HG03159 (cell line): ENCODE measurements around the gene SLC41A3.
"Not testable (repeated sequence)": the region's sequence is repeated elsewhere in the genome, so short reads cannot be mapped to it uniquely, and the experiment has no call there.

ENCODE experiments used
- ATAC-seq: cut with Tn5 transposase; IDR thresholded peaks from one replicate; pipeline ENCODE4 v1.9.1; 2021; ENCODE audit warnings: mild to moderate bottlenecking, moderate library complexity; ENCODE audit not compliant: unreplicated experiment

Gene SLC41A3

DNA sequence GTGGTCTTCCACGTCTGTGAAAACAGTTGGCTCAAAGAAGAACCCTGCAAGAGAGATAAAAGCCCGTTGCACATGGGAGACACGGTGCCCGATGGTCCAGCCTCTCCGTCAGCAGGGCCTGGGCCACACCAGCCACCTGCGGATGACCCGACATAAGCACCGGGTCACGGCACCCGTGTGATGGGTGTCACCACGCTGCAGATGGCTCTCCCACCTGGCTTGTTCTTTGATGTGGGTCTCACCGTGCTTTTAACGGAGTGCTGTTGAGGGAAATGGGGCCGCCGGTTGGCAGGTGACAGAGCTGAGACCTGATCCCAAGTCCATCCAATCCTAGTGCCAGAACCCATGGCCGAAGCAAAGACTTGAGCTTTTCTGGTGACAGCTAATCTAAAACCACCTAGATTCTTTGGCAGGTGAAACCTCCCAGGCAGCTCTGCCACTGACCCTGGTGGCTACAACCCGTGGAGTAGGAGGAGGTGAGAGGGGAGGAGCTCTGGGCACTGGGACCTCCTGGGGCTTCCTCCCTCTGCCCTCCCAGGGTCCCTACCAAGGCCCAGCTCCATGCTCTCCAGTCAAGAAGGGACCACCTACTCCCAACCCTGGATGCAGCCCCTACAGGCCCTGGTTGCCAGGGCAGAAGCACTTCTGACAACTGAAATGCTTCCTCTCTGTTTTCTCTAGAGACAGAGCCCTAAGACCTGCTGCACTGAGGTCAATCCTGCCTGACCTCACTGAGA lies 23.4 kb upstream of the SLC41A3 start:
- no peak for ATAC-seq

DNA sequence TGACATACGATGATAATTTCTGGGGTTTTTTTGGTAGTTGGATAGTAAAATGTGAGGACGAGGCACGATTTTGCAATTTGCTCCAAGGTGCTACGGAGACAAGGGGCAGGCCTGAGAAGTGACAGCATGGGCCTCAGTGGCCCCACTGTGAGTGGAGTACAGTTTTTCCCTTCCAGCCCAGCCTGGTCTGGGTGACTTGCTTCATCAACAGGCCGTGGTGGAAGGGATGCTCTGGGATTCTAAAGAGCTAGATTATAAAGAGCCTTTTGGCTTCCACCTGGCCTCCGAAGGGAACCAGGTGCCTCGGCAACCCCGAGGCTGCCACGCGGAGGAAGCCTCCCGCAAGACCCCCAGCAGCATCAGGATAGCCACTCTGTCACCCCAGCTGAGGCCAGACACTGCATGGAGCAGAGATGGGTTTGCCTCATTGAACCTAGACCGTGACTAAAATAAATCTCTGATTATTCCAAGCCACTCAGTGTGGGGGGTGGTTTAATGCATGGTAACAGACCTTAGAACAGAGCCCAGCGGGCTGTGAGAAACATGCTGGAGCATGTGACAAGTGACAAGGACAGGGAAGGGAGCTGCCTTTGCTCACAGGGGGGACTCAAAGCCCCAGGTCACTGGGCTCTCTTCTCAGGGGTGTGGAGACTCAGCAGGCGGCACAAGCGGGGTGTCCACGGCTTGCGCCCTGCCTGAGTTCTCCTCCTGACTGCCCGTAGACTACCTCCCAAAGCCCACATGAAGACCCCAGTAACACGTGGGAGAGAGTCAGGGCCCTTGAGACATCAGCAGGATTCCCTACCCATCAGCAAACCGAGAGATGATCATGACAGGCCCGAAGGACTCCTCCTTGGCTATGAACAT lies 22.6 kb upstream of the SLC41A3 start:
- no peak for ATAC-seq

DNA sequence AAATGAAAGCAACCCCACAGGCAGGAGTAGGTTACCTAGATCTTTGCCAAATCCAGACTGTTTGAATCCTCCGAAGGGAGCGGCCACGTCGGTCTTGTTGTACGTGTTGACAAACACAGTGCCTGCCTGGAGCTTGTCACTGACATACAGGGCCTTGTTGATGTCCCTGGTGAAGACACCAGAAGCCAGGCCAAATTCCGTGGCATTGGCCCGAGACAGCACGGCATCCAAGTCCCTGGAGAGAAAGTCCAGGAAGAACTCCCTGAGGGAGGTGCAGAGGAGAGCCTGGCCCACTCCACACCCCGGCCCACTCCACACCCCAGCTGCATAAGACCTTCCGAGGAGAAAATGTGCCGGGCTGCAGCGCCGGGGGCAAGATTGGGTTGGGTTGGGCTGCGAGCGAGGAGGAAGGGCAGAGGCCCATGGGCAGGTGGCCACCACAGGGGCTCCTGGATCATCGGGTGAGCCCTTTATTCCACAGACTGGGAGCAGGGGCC lies 21.8 kb upstream of the SLC41A3 start:
- no peak for ATAC-seq

DNA sequence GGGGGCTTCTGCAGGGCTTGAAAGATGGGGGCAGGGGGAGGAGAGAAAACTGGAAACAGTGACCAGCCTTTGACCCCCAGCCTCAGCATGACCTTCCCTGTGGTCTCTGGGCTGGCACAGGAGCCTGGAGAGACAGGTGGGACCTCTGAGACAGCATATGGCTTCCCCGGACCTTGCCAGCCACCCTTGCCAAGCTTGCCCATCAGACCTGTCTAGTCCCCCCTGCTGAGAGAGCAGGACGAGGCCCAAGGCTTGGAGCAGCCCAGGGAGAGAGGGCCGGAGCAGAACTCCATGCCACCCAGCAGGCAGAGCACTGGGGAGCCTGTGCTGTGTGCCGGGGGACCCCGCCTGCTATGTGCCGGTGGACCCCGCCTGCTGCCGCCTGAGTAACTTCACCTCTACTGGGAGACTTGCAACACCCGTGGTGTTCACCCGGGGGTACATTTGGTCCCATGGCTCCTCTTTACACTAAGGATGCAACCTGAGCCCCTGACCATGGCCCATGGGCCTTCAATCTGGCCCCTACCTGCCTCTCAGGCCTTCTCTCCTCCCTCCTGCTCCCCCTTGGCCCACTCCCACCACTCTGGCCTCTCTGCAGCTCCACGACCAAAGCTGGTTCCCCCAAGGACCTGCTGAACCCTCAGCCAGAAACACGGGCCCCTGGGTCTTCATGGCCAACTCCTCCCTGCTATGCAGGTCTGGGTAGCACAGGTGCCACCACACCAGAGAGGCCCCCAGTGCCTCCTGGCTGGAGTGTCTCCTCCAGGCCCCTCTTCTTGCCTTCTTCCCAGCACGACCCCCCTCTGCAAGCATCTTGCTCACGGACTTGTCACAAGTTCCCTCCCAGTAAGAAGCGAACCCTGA lies 21.1 kb upstream of the SLC41A3 start:
- ATAC-seq: no peak

DNA sequence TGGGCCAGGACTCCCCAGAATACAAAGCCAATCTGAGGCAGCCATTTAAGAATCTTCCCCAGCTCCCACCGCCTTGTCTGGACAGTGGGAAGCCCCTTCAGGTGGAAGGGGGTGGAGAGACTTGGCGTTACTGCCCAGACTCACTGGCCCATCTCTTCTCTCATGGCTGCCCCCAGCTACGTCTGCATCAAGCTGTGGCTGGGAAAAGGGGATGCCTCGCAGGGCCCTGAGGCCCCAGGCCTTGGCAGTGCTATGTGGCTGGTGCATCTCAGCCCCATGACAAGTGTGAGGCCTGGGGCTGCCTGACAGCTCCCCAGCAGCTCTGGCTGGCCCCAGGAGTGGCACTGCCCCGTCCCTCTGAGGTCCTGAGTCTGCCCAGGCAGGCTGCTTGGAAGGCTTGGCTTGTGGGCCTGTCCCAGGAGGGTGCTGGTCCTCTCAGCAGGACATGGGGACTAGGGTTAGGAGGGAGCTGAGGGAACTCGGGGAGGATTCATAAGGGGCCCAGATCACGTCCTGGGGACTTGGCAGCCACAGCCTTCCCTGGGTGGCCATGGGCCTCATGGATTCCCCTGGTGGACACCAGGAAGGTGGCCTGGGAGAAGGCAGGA lies 20.2 kb upstream of the SLC41A3 start:
- no peak for ATAC-seq

DNA sequence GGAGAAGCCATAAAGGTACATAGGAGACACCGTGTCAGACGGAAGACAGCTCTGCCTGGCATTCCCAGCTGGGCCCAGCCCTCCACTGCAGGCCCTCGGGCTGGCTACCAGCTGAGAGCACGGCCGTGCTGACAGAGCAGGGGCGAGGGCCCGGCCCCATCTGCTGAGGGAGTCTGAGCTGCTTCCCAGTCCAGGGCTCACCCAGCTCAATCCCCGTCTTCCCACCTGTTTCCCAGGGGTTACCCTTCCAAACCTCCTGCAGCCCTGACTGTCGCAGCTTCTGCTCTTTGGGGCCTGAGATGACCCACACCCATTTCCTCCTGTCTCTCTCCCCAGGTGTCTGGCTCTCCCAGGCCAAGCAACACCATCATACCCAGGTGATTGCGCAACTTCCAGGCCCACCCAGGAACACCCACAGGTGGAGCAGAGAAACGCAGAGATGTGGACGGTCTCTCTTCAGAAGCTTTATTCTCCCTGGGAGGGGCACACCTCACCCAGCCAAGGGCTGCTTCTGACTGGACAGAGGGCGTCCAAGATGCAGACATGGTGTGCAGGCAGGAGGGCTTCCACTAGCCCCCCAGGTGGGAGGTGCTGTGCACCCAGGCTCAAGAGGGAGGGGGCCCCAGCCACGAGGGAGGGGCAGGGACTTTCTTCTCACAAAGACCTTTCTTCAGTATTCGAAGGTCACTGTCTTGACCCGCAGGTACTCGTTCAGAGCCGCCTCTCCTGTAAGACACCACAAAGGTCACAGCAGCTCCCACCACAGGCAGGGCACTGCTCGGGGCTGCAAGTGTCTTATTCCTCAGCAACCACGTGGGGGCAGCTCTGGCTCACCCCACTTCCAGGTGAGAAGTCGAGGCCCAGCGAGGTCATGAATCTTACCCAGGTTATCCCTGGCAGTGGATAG lies 19.4 kb upstream of the SLC41A3 start:
- ATAC-seq: no peak

DNA sequence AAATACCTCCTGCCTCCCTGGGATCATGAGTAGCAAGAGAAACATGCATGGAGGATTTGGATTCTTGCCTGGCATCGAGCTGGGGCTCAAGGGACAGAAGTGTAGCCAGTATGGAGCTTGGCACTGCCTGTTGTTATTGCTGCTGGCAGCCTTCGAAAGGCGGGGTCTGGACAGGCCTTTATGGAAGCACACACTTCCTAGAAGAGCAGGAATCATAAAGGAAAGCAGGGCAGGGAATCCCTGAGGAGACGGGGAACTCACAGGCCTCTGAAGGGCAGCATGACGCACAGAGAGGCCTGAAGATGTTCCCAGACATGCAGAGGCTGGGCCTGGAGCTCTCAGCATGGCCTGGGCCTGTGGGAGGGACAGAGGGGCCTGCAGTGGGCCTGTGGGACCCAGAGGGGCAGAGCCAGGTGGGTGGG lies 18.6 kb upstream of the SLC41A3 start:
- ATAC-seq: no peak

DNA sequence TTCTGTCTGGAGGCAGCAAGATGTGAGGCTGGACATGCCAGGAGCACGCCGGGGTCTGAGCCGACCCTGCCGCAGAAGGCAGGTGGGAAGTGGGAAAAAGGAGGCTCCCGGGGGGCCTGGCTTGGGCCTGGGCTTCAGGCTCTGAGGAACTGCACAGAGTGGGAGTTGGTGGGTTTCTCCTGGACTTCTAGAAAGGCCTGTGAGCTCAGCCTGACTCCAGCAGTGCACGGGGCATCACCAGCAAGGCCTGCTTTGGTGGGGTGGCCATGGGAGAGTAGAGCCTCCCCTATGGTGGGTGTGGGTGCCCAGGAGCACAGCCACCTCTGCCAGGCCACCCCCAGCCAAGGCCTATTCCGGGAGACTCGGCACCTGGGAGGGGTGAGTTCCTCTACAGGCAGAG lies 18.1 kb upstream of the SLC41A3 start:
- no peak for ATAC-seq

DNA sequence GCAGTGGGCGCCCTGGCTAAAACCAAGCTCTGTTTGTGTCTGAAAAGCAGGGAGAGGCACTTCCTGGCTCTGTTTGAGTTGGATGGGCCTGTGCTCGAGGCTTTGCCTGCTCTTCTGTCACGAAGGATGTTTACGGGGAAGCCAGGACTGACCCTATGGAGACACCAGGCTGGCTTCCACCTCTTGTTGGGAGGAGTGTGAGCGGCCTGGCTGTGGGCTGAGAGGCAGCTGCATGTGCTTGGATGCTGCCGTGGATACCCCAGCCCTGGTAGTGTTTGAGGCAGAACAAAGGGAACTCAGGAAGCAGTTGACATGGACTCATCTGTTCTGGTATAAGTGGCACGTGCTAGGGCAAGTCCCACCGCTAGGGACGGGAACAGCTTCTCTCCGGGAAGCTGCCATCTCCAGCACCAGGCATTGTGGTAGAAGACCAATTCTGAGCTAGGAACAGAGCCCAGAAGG lies 17.6 kb upstream of the SLC41A3 start:
- ATAC-seq: no peak

DNA sequence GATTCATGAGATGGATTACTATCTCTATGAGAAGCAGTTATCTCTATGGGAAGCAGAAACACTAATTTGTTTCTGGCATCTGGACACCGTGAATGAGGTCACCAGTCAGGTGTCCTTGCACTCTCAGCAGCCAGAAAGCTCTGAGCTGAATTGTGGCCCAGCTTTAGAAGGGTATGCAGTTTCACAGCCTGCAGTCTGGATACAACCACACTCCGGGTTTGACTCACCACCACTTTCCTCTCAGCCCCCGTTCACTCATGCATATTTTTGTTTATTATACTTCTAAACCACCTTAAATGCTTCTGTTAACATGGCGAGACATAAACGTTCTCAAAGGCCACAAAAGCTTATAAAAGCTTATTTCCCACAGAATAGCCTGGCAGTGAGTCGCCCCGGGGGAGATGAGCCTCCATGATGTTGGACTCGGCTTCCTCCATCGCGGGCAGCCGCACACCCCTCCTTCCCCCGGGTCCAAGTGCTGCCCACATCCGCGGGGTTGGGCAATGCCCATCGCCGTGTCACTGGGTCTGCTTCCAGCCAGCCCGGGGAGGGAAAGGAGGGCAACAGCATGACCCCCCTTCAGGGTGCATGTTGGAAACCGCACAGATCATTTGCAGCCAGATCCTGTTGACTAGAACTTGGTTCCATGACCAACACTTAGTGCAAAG lies 16.8 kb upstream of the SLC41A3 start:
- no peak for ATAC-seq

DNA sequence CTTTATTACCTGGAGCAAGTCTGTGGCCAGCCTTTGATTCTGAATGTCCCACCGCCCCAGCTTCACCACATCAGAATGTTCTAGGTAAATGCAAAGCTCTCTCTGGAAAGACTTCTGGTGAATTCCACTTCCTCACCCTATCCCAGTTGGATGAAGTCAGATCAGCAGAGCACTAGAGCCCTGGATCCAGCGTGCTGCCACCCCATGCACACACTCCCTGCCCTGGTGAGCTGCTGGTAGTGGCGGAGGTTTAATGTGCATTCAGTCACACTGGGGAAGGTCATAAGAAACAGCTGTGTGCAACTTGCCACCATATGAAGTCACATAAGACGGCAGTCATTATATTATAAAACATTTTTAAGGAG lies 16.3 kb upstream of the SLC41A3 start:
- ATAC-seq: no peak

DNA sequence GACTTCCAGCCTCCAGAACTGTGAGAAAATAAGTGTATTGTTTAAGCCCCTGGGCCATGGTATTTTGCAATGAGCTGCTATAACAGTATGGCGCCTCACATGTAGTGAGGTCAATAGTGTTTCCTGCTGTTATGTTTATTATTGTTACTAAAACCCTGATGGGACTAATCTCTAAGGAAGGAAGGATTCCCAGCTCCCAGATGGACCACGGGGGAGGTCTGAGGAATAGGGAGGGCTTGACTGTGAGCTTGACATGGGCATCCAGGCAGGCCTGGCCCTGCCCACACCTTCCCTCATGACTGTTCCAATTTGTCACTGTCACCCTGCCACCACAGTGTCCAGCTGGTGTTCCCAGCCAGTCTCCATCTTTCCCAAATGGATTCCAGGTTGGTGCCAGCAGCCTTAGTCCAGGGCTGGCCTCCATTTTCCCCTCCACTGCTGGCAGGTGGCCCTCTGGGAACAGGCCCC lies 14.5 kb upstream of the SLC41A3 start:
- ATAC-seq: no peak

DNA sequence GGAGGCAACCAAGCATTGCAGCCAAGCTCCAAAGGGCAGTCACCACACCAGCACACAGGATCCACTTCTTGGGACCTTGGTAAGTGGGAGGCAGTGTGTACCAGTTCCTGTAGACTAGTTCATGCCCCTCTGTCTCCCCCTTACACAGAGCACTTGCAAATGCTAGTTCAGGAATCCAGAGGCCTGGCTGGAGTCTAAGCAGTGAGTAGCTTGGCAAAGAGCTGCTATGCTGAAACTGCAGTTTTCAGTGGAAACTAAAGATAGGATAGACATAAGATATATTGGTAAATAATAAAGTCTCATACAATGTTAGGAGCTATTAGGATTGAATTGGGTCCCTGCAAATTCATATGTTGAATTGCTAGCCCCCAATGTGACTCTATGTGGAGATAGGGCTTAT lies 13.9 kb upstream of the SLC41A3 start:
- ATAC-seq: no peak

DNA sequence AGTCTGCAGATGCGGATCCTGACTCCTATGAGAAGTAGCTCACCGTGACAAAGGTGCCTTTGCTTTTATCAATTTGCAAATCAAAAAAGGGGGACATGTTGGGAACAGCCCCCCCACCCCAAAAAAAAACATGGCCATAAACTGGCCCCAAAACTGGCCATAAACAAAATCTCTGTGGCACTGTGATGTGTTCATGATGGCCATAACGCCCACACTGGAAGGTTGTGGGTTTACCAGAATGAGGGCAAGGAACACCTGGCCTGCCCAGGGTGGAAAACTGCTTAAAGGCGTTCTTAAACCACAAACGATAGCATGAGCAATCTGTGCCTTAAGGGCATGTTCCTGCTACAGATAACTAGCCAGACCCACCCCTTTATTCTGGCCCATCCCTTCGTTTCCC lies 12.3 kb upstream of the SLC41A3 start:
- not testable (repeated sequence) for ATAC-seq

DNA sequence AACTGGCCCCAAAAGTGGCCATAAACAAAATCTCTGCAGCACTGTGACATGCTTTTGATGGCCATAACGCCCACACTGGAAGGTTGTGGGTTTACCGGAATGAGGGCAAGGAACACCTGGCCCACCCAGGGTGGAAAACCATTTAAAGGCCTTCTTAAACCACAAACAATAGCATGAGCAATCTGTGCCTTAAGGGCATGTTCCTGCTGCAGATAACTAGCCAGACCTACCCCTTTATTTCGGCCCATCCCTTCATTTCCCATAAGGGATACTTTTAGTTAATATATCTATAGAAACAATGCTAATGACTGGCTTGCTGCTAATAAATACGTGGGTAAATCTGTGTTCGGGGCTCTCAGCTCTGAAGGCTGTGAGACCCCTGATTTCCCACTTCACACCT lies 8.2 kb upstream of the SLC41A3 start:
- ATAC-seq: not testable (repeated sequence)

DNA sequence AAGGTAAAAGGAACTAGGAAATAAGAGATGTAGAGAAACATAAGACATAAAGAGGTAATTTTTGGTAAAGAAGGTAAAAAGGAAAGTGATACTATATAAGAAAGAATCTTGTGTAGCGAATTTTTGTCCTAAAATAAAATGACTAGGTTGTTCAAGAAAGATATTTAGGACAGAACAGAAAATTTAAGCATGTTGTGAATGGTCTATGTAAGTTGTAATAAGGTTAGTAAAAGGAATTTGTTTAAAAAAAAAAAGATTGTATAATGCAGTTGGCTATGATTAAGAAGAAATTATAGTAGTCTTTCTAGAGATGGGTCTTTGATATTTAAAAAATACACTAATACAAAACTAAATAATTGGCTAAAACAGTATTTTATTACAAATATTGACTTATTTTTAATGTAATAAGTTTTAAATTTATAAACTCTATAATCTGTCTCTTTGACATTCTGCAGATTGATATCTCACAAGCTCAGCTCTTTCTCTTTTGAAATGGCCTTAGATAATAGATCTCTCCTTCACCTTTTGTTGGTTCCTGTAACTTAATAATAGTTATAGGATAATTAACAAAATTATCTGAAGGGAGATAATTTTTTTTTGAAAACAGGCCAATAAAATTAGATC lies 3.7 kb upstream of the SLC41A3 start:
- no peak for ATAC-seq

DNA sequence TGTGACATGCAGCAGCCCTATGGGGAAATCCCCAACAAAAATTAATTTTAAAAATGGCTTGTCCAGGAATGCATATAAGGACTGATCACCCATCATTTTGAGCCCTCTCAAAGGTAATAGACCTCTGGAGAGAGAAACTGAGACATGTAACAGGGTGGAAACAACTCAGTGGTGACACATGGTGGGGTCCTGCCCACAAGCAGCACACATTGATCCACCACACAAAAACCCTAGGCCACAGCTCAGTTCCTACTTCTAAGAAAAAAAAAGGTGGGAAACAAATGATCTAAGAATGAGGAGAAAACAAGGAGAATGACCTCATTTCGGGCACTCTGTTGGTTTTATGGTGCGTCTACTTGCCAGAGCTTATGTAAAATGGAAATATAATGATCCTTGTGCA lies 1.9 kb upstream of the SLC41A3 start:
- no peak for ATAC-seq

DNA sequence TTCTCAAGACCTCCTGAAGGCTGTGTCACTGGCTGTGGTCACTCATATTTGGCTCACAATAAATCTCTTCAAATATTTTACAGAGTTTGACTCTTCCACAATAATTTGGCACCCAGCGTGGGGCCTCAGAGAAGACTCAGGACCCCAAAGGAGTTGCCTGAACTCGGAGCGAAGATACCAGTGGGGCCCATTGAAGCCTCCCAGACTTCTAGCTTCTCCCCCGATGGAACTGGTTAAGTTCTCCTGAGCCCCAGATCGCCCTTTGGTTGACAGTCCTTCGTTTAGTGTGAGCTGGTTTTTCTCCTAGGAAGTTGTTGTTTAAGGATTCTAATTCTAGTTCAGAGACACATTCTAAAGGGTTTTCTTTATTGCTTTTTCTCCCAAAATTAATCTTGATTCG lies 1.4 kb upstream of the SLC41A3 start:
- ATAC-seq: no peak

DNA sequence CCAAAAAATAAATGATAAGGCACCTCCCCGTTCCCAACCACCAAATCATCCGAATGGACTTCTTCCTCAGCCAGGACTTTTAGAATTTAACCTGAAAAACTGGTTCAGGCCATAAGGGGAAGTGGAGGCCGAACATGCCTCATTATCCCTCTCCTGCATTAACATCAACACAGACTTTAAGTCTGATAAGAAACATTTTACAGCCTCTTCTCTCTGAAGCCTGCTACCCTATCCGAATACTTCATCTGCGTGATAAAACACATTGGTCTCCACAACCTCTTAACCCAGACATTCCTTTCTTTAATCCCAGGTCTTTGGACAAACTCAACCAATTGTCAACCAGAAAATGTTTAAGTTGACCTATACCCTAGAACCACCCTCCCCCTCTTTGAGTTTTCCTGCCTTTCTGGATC lies 850 bp upstream of the SLC41A3 start:
- ATAC-seq: no peak
